HG02938 (cell line): ENCODE data around the gene FANK1.
A peak's percentile ranks its signal among the peaks of the same experiment; 100 is the strongest.

Experiments
- ATAC-seq: cut with Tn5 transposase; IDR thresholded peaks from one replicate; pipeline ENCODE4 v1.9.1; 2021; ENCODE audit warnings: mild to moderate bottlenecking, moderate library complexity; ENCODE audit not compliant: unreplicated experiment

FANK1 gene, protein sequence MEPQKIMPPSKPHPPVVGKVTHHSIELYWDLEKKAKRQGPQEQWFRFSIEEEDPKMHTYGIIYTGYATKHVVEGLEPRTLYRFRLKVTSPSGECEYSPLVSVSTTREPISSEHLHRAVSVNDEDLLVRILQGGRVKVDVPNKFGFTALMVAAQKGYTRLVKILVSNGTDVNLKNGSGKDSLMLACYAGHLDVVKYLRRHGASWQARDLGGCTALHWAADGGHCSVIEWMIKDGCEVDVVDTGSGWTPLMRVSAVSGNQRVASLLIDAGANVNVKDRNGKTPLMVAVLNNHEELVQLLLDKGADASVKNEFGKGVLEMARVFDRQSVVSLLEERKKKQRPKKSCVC

DNA sequence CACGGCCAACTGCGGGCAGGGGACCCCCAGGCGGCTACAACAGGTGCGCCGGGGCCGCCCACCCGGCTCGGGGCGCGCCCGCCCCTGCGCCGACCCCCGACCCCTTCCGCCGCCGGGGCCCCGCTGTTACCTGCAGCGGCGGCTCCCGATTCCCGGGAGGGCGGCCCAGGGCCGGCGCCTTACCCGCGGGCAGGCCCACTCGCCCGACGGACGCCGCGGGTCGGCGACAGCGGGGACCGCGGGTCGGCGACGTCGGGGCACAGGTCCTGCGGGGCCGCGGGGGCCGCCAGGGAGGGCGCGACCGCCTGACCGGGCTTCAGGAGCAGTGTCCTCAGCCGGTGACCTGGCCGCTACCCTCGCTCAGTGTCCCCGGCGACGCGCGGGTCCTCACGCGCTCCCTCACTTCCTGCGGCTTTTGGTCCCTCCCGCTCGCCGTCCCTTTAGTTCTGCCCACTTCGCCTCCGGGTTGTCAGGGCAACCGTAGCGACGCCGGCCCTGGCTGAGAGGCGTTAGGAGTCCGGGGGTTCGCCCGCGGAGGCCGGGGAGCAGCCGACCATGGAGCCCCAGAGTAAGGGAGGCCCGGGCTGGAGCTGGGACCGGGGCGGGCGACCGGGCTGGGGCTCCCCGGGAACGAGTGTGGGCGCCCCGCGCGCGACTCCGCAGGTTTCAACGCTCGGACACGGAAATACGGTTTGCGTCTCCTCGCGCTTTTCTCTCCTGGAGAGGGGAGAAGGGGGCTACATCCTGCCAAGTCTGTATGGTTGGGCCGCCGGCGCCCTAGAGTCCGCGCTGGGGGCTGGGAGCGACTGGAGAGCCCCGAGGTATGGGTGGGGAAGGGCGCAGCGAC is at the start of gene FANK1:
Gene FANK1, plus strand, starts transcription at position 477 of the 847 bp plus-strand sequence. Its CDS starts 79 bp downstream, at position 556.
- peak; percentile 84 for ATAC-seq

DNA sequence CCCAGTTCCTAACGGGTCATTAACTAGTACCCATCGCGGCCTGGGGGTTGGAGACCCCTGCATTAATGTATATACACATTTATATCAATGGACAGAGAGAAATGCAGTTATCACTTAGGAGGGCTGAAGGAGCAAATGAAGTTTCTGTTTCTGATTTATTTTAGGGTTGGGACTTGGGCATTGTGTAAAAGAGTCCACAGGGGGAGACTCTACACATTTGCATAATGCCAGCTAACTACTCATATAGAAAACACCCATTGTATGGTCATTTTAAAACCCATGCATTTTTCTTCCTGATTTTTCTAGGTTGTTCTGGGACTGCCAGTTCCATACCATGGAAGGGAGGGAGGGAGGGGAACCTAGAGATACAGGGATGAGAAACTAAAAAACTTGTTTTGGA is 49.5 kb upstream of the FANK1 start:
- no peak for ATAC-seq

DNA sequence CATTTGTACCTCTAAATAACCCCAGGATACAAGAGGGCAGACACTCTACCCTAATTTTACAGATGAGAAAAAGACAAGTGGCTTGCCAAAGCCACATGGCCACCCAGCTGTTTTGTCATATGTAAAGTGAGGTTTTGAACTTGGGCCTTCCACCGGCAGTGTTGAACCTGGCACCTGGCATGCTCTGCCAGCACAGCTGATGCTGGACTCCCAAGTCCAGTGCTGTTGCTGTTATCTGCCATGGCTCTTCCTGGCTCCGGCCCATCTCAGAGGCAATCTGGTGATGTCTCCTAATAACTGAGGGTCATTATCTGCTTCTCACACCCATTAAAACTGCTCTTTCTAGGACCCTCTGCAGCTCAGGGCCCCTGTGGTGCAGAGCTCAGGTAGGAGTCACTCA is 48.0 kb upstream of the FANK1 start:
- ATAC-seq: no peak

DNA sequence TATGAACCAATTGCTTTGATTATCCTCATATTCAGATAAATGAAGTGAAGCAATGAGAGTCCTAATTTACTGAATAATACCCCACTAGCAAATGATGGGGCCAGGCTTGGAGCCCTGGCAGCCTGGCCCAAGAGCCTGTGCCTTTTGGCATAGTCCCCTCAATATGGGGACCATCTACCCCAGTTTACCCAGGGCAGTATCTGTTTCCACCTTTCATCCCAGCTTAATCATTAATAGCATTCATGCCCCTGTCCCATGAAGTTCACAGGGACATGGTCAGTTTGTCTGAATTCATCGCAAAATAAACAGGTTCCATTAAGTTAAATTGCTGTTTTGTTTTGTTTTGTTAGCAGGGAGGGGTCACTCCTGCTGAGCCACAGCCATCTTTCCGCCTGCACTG is 47.5 kb upstream of the FANK1 start:
- ATAC-seq: no peak

DNA sequence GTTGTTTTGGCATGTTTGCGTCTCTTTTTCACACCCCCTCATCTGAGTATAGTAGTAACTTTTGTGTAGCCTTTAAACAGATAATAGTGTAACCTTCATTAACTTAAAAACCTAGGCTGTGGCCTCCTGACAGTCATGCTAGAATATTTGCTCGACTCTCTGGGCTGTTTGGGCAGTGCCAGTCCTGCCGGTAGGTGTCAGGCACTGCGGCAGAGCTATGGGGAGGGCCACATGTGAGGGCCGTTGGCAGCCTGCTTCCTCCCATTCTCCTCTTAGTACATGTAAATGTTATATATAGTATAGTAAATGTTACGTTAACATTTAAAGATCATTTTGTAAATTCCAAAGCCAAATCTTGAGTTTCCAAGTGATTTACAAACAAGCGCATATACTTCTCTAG is 46.9 kb upstream of the FANK1 start:
- ATAC-seq: no peak

DNA sequence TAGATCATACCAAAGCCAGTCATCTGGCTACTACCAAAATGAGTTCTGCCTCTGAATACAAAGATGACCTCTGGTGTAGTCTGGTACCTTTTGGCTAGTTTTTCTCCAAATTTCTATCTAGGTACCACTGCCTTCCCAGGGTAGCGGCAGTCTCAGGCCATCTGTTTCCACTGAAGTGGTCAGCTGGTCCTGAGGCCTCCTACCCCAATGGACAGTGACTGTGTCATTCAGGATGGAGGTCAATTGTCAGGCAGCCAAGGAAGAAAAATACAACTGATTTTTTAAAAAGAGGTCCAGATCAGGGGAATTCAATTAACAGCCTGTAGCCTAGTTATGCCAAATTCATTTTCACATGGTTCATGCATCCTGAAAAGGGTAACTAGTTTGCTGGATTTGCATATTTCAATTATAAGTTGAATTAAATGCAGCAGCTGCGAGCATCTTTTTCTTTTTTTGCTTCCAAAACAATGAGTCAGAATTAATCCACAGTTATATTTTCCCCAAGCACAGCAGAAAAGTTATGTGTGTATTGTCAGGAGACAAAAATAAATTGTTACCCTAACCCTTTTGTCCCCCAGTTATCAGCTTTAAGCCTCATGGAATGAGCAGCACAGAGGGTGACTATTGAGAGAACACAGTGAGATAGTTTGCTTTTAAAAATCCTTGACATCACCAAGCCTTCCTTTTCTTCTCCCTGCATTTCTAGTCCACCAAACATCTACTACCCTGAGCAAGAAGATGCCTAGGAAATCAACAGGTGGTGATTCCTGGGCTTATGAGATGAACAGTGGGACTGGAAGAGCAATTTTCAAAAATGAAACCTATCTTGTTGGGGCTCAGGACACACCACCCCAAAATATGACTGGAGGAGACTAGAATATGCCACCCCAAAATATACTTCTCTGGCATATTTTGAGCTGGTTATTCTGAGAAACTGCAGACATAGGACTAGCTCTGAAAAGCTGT is 45.3 kb upstream of the FANK1 start:
- ATAC-seq: no peak

DNA sequence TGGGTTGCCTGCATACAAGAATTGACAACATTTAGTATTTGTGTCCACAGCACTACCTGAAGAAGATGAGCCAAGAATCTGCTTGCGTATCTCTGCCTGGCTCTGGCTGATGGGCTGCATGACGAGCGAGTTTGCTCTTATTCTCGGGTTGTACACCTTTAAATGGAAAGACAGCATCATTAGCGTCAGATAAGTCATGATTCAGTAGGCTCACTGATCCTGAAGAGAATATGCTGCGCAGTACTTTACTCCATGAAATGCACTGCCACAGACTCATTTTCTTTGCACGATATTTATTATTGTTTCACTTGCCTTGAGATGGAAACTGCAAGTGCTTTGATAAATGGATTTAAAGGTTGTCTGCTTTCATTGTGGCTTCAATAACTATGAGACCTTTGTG is 43.9 kb upstream of the FANK1 start:
- ATAC-seq: no peak

DNA sequence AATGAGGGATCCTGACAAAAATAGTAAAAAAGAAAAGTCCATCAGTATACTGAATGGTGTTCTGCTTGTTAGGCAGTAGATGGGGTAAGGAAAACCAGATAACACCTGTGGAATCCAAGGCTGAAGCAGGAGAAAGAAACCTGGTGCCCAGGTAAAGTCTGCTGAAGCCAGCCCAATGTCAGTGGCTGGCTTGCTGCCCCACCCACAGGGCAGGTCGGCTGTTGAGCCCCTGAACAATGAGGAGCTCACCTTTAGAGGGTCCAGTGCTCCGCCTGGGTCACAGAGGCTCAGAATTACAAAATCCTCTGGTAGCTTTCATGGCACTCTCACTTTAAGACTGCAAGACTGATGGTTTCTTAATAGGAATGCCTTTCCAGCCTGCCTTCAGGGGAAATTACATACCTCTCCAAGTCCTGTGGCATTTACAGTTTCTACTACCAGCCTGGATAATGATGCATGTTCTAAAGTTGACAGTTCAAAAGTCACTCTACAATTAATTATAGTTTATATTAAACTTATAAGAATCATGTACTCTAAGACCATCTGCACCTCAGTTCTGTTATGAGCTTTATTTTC is 39.1 kb upstream of the FANK1 start:
- no peak for ATAC-seq

DNA sequence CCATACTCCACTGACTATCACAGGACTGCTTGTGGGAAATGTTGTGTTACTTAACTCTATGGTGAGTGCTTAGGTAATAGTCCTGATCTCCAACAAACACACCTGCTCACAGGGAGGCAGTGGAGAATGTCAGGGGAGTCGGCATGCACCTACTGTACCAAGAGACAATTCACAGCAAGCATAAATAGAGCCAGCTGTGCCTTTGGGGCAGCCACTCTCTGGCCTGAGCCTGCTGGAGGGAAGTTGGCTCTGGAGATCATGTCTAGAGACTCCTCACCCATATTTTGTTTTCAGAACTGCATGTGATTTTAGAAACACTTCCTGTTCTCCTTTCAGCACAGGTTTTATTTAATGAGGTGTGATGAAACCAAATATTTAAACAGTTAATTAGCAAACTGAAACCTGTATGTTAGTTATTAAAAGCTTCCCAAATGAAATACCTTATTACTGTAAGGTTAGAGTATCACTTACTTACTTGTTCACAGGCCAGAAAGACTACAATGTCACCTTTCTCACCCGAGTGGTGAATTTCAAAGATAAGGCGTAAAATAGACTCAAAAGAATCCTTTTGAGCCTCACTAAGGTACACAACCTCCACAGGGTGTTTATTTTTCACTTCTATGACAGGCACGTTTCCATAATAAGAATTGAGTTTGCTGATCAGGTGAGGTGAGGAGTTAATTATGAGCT is 37.1 kb upstream of the FANK1 start:
- ATAC-seq: no peak

DNA sequence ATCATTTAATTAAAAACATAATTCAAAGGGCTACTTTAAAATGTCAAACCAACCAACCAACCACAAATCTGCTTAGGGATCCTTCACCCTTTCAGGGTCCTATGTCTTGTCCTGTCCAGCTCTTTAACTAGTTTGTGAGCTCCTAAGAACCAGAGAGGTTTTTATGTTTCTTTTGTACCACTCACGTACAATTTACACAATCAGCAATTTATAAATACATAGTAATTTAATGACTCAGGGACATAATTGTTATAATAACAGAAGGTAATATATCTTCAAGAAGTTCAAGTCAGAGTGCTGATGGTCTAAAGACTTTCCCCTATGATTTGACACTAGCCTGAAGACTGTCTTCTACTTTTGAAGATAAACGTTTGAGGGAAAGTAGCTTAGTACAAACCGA is 31.2 kb upstream of the FANK1 start:
- no peak for ATAC-seq

DNA sequence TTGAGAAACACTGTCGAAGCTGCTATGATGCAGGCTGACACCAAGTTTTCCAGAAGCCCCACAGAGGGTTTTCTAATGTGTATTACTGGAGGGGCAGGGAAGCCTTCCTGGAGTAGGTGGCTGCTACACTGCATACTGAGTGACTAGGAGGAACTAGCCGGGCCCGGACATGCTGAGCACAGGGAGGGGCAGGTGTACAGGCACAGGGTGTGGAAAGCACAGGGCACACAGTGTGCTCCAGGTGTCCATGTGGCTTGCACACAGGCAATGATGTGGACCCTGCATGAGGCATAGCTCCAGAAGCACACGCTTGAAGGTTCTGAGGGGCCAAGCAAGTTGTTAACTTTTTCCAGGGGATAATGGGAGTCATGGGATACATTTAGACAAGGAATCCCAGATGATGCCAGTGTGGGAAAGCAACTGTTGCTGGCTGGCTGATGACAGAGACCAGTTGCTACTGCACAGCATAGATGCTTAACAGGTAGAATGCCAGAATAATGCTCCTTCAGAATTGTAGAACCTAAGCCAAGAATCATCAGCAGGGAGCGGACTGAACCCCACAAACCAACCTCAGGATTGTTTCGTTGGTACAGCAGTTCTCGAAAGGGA is 29.8 kb upstream of the FANK1 start:
- no peak for ATAC-seq

DNA sequence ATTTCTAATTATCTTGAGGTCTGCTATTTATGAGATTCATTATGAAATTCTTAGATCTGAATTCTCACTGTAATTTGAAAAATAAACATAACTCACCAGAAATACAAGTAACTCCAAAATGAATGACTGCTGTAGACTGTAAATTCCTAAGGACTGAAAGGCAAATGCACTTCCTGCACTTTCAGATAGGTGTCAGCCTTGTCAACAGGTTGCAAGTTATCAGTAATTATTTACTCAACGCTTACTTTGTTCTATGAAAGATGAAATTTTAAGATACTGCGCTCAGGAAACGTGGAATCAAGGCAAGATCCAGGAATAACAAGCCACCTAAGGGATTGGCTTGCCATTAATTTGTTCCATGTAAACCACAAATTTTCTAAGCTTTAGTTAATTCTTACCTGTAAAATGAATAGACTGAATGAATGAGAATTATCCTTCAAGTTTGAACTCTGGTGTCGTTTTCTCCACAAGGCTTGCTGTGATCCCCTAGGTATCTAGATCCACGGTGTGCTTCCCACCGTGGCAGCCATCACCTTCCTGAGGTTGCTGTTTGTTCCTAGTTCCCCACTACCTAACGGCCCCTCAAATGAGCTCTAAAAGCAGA is 27.9 kb upstream of the FANK1 start:
- peak; percentile 67 for ATAC-seq

DNA sequence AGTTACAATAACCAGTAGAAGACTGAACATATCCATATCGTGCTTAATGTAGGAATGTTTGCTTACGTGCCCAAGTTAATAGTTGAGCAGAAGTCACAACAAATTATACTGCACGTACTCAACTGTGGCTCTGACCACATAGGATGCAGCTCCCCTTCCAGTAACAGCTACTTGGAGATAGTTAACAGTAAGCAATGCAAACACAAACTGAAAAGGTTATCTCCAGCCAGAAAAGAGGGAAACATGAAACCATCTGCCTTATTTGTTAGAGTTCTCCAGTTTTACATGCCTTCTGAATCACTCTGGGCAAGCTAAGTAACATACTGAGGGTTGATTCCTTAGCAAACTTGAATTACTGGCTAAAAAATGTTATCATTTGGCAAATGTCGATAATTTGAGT is 25.0 kb upstream of the FANK1 start:
- no peak for ATAC-seq

DNA sequence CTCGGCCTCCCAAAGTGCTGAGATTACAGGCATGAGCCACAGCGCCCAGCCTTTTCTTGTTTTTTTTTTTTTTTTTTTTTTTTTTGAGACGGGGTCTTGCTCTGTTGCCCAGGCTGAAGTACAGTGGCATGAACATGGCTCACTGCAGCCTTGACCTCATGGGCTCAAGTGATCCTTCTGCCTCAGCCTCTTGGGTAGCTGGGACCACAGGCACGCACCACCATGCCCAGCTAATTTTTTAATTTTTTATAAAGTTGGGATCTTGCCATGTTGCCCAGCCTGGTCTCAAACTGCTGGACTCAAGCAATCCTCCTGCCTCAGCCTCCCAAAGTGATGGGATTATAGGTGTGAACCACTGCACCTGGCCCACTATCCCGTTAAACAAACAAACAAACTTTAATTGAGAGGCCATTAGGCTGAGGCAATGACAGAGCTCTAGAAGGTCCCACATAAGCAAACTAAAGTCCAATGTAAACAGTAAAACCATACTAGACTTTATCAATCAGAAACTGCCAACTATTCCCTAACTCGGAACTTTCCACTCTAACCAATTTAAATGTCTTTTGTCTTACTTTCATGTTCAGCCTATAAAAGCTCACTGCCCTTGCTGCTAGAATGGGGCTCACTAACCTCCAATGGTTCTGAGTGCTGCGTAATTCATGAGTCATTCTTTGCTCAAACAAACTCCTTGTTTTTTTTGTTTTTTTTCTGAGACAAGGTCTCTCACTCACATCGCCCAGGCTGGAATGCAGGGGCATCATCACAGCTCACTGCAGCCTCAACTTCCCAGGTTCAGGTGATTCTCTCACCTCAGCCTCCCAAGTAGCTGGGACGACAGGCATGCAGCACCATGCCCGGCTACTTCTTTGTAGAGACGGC is 17.2 kb upstream of the FANK1 start:
- ATAC-seq: no peak

DNA sequence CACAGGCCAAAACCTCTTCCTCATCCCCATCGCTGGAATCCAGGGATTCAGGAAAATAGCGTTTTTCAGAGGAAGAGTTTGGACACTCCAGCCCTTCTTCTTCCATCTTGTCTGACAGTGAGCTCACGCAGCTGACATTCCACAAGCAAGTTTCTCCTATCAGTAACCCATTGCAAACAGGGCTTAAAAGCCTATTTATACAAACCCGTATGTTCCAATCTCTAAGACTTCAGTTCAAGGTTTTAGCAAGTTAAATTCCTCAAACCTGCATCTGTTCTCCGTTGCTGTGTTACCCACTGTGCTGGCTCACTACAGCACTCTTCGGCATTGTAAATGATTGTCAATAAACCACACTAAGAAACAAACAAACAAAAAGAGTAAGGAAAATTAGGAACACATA is 15.6 kb upstream of the FANK1 start:
- ATAC-seq: no peak

DNA sequence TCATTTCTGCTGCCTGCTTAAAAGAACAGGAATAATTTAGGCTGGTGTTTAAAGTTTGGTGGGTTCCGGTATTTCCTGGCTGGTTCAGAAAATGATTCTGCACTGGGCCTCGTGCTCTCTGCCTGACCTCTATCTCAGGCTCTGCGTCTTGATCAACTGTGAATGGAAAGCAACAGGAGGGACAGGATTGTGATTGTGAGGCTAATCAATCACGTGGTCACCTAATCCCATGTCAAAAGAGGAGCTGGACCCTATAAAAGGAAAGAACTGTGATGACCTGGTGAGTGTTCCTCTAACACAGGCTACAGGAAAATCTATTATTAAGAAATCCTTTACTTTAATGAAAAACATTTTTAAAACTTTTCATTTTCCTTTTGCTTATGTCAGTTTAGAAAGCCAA is 15.2 kb upstream of the FANK1 start, which contains the start of gene DHX32:
Gene DHX32, minus strand, starts transcription at position 101 of the 400 bp plus-strand sequence. CDS start 468 bp downstream, outside the sequence.
- ATAC-seq: no peak

DNA sequence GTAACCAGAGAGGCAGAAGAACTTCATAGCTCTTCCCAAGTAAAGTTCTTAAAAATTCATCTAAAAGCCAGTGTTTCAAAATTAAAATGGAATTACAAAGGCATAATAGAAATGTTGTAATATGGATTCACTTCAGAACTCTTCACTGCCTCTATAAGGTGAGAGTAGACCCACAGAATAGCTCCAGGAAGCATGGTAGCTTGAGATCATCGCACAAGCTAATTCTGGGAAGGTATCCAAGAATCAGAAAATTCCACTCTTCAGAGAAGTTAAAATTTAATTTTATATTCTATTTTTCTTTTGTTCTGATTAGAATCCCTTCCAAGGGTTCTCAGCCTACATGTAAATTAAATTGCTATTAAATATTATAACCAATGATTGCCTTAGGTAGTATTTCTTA is 13.8 kb upstream of the FANK1 start:
- no peak for ATAC-seq

DNA sequence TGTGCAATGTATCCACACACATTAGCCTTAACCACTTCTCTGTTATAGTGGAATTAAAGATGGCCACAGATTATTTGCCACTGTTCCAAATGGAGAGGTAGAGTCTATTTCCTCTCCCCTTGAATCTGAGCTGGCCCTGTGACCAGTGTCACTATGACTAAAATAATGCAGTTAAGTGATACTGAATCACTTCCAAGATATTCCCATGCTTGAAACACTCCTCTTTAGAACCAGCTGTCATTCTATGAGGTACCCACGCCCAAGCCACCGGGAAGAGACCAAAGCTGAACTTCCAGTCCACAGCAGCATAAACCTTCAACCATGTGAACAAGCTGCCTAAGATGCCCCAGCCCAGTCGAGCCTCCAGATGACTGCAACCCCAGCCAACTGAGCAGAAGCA is 13.2 kb upstream of the FANK1 start:
- no peak for ATAC-seq
